GM11168 (cell line): ENCODE results near the gene OTOF.

Experiments used
- in situ Hi-C: fragments of 300-500 bp; cut with MboI; formaldehyde crosslinking; loops from one replicate; pipeline ENCODE4 v1.12.0; 2022; ENCODE audit warnings: low sequenced_read_pairs; ENCODE audit not compliant: unreplicated experiment

OTOF gene

GRCh38 chr2:26482211-26483026 is 4.5 kb upstream of the OTOF start:
- in situ Hi-C loops, result no loop called here

GRCh38 chr2:26481706-26482105 is 3.8 kb upstream of the OTOF start:
- in situ Hi-C loops, result no loop called here

GRCh38 chr2:26480566-26481423 is 2.9 kb upstream of the OTOF start:
- in situ Hi-C loops, result no loop called here

- in situ Hi-C loops, result no loop called here
These were observed 2.1 kb upstream of the OTOF start for GRCh38 chr2:26479789-26480565.

- in situ Hi-C loops, result no loop called here
These were observed 1.3 kb upstream of the OTOF start for GRCh38 chr2:26479131-26479788.

GRCh38 chr2:26478366-26478765 is 442 bp upstream of the OTOF start:
- in situ Hi-C loops, result no loop called here

GRCh38 chr2:26477126-26477910 is 606 bp downstream of the OTOF start:
- in situ Hi-C loops, result no loop called here

GRCh38 chr2:26475832-26476501 is 2.0 kb downstream of the OTOF start:
- in situ Hi-C loops, result no loop called here

- in situ Hi-C loops, result no loop called here
These were observed 2.9 kb downstream of the OTOF start for GRCh38 chr2:26475037-26475436.

GRCh38 chr2:26474261-26474785 is 3.6 kb downstream of the OTOF start:
- in situ Hi-C loops, result no loop called here

GRCh38 chr2:26473796-26474195 is 4.1 kb downstream of the OTOF start:
- in situ Hi-C loops, result no loop called here

GRCh38 chr2:26472821-26473655 is 4.9 kb downstream of the OTOF start:
- in situ Hi-C loops, result no loop called here

- in situ Hi-C loops, result no loop called here
These were observed 5.9 kb downstream of the OTOF start for GRCh38 chr2:26471766-26472706.

- in situ Hi-C loops, result no loop called here
These were observed 6.6 kb downstream of the OTOF start for GRCh38 chr2:26471289-26471688.

- in situ Hi-C loops, result no loop called here
These were observed 7.2 kb downstream of the OTOF start for GRCh38 chr2:26470601-26471260.

GRCh38 chr2:26469955-26470354 is 8.0 kb downstream of the OTOF start:
- in situ Hi-C loops, result no loop called here
